Esophagus (tissue), 2 donors: ENCODE measurements around the gene RIOK2. TPM values are rescaled to one million over a fixed set of nuclear protein-coding genes. Genes with fewer than 3 reads are reported as not detected.
"Not testable (repeated sequence)": the region's sequence is repeated elsewhere in the genome, so short reads cannot be mapped to it uniquely, and the experiment has no call there.

Experiments used
- H3K27ac ChIP-seq, 2 donors: one replicate each; pipeline ENCODE4 v1.5.1; 2013; ENCODE audit warnings: low read depth in 2 of 2, mild to moderate bottlenecking in 2 of 2, inconsistent platforms in 1 of 2, low read length in 1 of 2, moderate library complexity in 1 of 2
- H3K27me3 ChIP-seq, 2 donors: one replicate each; pipeline ENCODE4 v1.6.1; 2013; ENCODE audit warnings: low read length in 2 of 2, control low read depth in 1 of 2, mild to moderate bottlenecking in 1 of 2; ENCODE audit not compliant: insufficient read depth in 2 of 2, control insufficient read depth in 1 of 2
- H3K36me3 ChIP-seq, 2 donors: one replicate each; pipeline ENCODE4 v1.6.1; 2013; ENCODE audit warnings: low read length in 1 of 2; ENCODE audit not compliant: control insufficient read depth in 2 of 2, insufficient read depth in 2 of 2
- H3K4me1 ChIP-seq, 2 donors: one replicate each; pipeline ENCODE4 v1.6.1; 2013; ENCODE audit warnings: low read length in 1 of 2; ENCODE audit not compliant: control insufficient read depth in 2 of 2, insufficient read depth in 2 of 2
- H3K4me3 ChIP-seq, 2 donors: one replicate each; pipeline ENCODE4 v1.5.1; 2013; ENCODE audit warnings: low read length in 2 of 2, mild to moderate bottlenecking in 2 of 2, low read depth in 1 of 2, moderate library complexity in 1 of 2
- H3K9me3 ChIP-seq, 2 donors: one replicate each; pipeline ENCODE4 v1.6.1; 2013; ENCODE audit warnings: mild to moderate bottlenecking in 2 of 2, low read depth in 1 of 2, low read length in 1 of 2, moderate library complexity in 1 of 2; ENCODE audit not compliant: control insufficient read depth in 2 of 2, insufficient read depth in 1 of 2
- WGBS, 2 donors: extraction: QIAGEN DNeasy Blood & Tissue Kit; methylation state at CpG; one replicate each; pipeline ENCODE4 v1.1.7; 2013; 5-methylcytosine and 5-hydroxymethylcytosine counted together
- polyA plus RNA-seq, 2 donors: library from polyadenylated mRNA; stranded (reverse); fragments of 200-250 nt; gene quantifications; one replicate each; pipeline ENCODE4 v1.2.3, GENCODE V29; 2013
- donor health status: healthy with polysubstance abuse.
- donor health status: Bipolar disorder and iron deficiency.

RIOK2 gene
- polyA plus RNA-seq, 2 donors = 7.0 to 10.2 TPM

DNA sequence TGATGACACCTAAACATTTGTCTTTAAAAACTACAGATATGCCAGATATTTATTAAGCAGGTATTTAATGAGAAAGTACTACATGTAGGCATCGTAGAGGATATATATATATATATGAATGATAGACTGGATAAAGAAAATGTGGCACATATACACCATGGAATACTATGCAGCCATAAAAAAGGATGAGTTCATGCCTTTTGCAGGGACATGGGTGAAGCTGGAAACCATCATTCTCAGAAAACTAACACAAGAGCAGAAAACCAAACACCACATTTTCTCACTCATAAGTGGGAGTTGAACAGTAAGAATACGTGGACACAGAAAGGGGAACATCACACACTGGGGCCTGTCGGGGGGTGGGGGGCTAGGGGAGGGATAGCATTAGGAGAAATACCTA is 3.6 kb downstream of the RIOK2 start:
- not testable (repeated sequence) for H3K4me3 ChIP-seq, H3K9me3 ChIP-seq, H3K27me3 ChIP-seq, H3K4me1 ChIP-seq, H3K27ac ChIP-seq
- H3K36me3 ChIP-seq = peaks cover 5 to 11% of the 10 kb centered on the region in 2 donors
- 73 to 80% methylated on average over 3 of the region's 3 CpGs for WGBS, 2 donors

DNA sequence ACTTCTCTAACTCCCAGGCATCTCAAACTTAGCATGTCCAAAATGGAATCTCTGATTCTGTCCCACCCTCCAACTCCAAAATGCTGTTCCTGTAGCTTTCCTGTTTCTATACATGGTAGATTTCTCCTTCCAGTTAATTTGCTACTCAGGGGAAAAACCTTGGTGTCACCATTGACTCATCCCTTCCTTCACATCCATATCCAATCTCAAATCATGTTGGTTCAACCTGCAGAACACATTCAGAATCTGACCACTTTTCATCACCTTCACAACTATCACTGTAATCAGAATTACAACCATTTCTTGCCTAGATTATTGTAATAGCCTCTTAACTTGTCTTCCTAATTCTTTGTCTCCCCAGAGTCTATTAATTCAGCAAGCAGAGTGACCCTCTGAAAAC is 10.8 kb downstream of the RIOK2 start:
- peaks cover 3 to 5% of the 10 kb centered on the region in 2 donors for H3K36me3 ChIP-seq
- no peak overlapping the region for H3K27ac ChIP-seq
- no peak overlapping the region for H3K4me3 ChIP-seq
- H3K4me1 ChIP-seq = no peaks in the 10 kb centered on the region
- no peaks in the 10 kb centered on the region for H3K9me3 ChIP-seq
- no peaks in the 10 kb centered on the region for H3K27me3 ChIP-seq

DNA sequence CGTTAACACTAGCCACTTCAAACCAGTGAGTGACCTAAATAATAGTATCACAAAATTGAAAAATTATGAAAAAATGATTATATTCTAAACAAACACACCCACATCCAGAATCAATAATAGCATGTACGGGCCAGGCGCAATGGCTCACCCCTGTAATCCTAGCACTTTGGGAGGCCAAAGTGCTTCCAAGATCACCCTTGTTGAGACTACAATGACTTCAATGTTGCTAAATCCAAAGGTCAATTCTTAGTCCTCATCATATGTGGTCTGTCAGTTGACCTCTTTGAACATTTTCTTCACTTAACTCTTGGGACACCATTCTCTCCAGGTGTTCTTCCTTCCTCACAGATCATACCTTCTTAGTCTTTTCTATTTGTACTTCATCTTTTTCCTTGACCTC is 11.3 kb downstream of the RIOK2 start:
- H3K4me3 ChIP-seq = no peak overlapping the region
- H3K4me1 ChIP-seq = no peaks in the 10 kb centered on the region
- WGBS, 2 donors = 72 to 85% methylated on average over 3 of the region's 3 CpGs
- H3K27ac ChIP-seq = no peak overlapping the region
- H3K27me3 ChIP-seq = no peaks in the 10 kb centered on the region
- no peaks in the 10 kb centered on the region for H3K9me3 ChIP-seq
- H3K36me3 ChIP-seq = peaks cover 3 to 5% of the 10 kb centered on the region in 2 donors

DNA sequence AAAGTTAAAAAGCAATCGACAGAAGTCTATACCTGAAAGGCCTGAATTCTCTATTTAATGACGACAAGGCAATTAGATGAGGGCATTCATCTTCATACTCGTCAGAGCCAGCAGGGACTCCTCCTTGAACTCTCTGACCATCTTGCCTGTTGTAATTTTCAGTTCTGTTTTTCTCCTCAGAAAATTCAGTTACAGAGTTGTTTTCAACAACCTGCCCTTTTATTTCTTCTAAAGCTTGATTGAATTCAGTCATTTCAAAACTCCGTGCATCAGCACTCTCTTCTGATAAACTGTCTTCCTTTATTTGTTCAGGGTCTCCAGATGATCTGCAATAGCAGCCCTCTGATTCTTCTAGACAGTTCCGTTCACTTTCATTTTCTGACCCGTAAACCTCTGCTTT is 15.6 kb downstream of the RIOK2 start:
- Histone ChIP-seq H3K36me3 (peaks cover 3 to 10% of the 10 kb centered on the region in 2 donors), H3K27me3 (no peaks in the 10 kb centered on the region), H3K27ac (no peak overlapping the region), H3K4me1 (no peaks in the 10 kb centered on the region), H3K4me3 (no peak overlapping the region), H3K9me3 (no peaks in the 10 kb centered on the region)
- 71 to 78% methylated on average over 6 of the region's 6 CpGs for WGBS, 2 donors

DNA sequence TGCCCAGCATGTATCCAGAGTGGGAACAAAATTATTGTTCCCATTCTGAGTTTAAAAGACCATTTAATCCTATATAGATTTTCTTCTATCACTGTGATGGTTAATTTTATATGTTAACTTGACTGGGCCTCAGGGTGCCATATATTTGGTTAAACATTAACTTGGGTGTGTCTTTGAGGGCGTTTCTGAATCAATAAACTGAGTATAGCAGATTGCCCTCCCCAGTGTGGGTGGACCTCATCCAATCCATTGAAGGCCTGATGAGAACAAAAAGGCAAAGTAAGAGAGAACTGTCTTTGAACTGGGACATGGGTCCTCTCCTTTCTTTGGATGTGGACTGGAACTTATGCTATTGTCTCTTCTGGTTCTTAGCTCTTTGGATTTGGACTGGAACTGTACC is 17.3 kb downstream of the RIOK2 start:
- 10 to 29% methylated on average over 1 of the region's 1 CpG for WGBS, 2 donors
- H3K36me3 ChIP-seq = peaks cover 3 to 7% of the 10 kb centered on the region in 2 donors

DNA sequence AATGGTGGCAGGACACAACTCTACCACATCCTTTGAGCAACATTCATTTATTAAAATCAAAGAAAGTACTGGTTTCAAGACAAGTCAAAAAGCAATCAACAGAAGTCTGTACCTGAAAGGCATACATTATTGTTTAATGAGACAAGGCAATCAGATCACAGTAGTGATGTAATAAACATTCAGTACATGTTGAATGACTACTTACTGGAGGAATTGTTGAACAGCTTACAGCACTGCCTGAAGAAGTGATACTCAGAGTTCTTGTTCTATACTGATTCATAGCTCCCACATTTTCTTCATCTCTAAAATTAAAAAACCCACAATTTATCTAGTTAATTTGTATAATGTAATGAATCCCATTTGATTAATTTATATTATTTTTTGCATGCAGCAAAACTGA is 18.2 kb downstream of the RIOK2 start:
- Histone ChIP-seq H3K4me1 (no peaks in the 10 kb centered on the region), H3K27ac (no peak overlapping the region), H3K9me3 (no peaks in the 10 kb centered on the region), H3K4me3 (no peak overlapping the region), H3K36me3 (peaks cover 3 to 7% of the 10 kb centered on the region in 2 donors), H3K27me3 (no peaks in the 10 kb centered on the region)

More for the DNA sequence above, 17.3 kb downstream of the RIOK2 start:
- Histone ChIP-seq H3K4me1 (no peaks in the 10 kb centered on the region), H3K9me3 (no peaks in the 10 kb centered on the region), H3K27me3 (no peaks in the 10 kb centered on the region), H3K4me3 (no peak overlapping the region), H3K27ac (no peak overlapping the region)

DNA sequence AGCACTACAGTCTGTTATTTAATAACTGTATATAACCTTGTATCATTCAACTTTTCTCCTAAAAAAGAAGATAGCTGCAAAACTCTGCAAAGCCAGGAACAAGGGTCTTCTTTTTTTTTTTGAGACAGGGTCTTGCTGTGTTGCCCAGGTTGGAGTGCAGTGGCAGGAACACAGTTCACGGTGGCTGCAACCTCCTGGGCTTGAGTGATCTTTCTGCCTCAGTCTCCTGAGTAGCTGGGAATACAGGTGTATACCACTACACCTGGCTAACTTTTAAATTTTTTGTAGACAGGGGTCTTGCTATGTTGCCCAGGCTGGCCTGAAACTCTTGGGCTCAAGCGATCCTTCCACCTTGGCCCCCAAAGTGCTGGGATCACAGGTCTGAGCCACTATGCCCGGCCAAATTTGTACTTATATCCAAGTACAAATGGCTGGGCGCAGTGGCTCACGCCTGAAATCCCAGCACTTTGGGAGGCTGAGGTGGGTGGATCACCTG is 19.2 kb downstream of the RIOK2 start:
- 94 to 95% methylated on average over 5 of the region's 5 CpGs for WGBS, 2 donors
- peaks cover 3 to 7% of the 10 kb centered on the region in 2 donors for H3K36me3 ChIP-seq
- no peak overlapping the region for H3K4me3 ChIP-seq
- no peaks in the 10 kb centered on the region for H3K27me3 ChIP-seq
- H3K9me3 ChIP-seq = no peaks in the 10 kb centered on the region
- no peak overlapping the region for H3K27ac ChIP-seq
- no peaks in the 10 kb centered on the region for H3K4me1 ChIP-seq

DNA sequence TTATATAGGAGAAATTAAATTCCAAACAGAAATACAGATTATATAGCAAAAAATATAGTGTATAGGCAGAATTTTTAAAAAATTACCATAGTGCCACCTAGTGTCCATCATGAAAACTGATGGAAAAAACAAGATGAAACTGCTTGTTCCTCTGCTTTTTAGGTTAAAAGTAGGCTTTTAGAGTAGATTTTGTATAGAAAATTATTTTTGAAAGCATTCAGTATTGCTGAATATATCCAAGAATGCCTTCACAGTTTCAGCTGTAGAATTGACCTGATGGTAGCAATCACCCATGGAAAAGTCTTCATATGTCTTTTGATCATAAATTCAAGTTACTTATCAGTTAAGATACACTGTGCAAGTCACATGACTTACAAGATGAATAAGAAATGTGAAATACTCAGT is 19.7 kb downstream of the RIOK2 start:
- peaks cover 3 to 7% of the 10 kb centered on the region in 2 donors for H3K36me3 ChIP-seq

DNA sequence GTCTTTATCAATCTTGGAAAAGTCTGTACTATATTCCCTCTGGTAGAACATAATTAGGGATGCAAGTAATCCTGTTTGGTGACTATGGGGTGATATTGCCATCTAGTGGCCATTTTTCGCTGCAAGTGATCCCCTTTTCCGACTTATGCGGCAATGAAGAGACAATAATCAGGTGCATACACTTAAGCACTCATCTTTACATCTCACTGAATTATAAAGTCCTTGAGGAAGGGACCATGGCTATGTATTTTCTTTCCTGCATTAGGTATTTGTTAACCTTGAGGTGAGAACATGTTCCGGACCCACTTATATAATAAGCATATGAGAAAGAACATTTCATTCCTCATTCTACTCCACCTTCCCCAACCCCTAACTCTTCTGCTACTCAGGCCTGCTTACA is 21.0 kb downstream of the RIOK2 start:
- Histone ChIP-seq H3K27me3 (no peaks in the 10 kb centered on the region), H3K4me3 (no peak overlapping the region), H3K4me1 (no peaks in the 10 kb centered on the region), H3K9me3 (peaks cover 0 to 2% of the 10 kb centered on the region in 2 donors), H3K36me3 (peaks cover 0 to 7% of the 10 kb centered on the region in 2 donors), H3K27ac (no peak overlapping the region)
- 28 to 31% methylated on average over 4 of the region's 4 CpGs for WGBS, 2 donors

More for the DNA sequence above, 19.7 kb downstream of the RIOK2 start:
- Histone ChIP-seq H3K4me1 (no peaks in the 10 kb centered on the region), H3K4me3 (no peak overlapping the region), H3K27ac (no peak overlapping the region), H3K9me3 (peaks cover 0 to 1% of the 10 kb centered on the region in 2 donors), H3K27me3 (no peaks in the 10 kb centered on the region)

DNA sequence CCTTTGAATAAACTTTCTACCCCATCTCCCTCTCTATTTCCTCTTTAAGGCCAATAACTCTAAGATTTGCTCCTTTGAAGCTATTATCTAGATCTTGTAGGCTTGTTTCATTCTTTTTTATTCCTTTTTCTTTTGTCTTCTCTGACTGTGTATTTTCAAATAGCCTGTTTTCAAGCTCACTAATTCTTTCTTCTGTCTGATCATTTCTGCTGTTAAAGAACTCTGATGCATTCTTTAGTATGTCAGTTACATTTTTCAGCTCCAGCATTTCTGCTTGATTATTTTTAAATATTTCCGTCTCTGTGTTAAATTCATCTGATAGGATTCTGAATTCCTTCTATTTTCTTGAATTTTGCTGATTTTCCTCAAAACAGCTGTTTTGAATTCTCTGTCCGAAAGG is 25.4 kb downstream of the RIOK2 start:
- WGBS, 2 donors = 95 to 97% methylated on average over 2 of the region's 2 CpGs
- Histone ChIP-seq H3K27me3 (no peaks in the 10 kb centered on the region), H3K4me3 (no peak overlapping the region), H3K4me1 (no peaks in the 10 kb centered on the region), H3K9me3 (peaks cover 0 to 2% of the 10 kb centered on the region in 2 donors), H3K27ac (no peak overlapping the region), H3K36me3 (no peaks in the 10 kb centered on the region)
